CD4-positive, alpha-beta T cell treated with Interleukin-1 beta for 1 hour (primary cell): ENCODE results near the gene SYCP3.
"Not testable (repeated sequence)": the region's sequence is repeated elsewhere in the genome, so short reads cannot be mapped to it uniquely, and the experiment has no call there.

Experiments used
- DNase-seq, 2 donors: peaks; one replicate each; pipeline ENCODE4 v3.0.0-alpha.2; 2020 to 2022

Gene SYCP3

DNA sequence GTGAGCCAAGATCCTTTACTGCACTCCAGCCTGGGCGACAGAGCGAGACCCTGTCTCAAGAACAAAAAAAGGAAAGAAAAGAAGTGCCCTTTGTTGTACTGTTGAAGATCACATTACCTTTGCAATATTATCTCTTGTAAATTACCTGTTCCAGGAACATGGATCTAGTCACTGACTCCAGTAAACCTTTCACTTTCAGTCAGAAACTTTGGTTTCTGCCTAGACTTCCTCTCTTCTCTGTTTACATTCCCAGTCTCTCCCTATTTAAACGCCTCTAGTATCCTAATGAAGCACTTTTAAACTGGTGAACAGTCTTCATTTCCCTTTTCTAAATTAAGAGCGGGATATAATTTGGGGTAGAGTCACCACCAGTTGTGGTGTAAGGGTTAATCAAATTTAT is 29.0 kb downstream of the SYCP3 start:
- DNase-seq, result no peak

- no peak for DNase-seq
Measured at GRCh38 chr12:101707131-101707782, 32.0 kb downstream of the SYCP3 start.

GRCh38 chr12:101706403-101706802 is 32.9 kb downstream of the SYCP3 start:
- no peak for DNase-seq

DNA sequence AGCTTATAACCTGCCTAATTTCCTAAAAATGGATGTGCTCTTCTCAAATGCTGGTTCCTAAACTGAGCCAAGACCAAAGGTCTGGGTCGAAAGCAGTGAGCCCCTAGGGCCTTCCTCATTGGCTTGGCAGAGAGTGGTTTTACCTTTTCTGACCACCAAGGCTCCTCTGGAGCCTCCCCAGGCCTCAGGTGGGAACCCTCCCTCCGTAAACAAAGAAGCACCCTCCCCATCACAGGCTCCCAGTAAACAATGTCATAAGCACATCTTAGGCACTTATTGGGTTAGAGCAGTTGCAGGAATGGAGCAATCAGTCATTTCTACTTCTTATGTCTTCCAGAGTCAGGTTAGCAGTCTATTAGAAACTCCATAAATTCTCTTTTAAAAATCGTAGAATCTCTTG is 35.8 kb downstream of the SYCP3 start:
- no peak for DNase-seq

- DNase-seq, result no peak
Measured at GRCh38 chr12:101700299-101700820, 38.9 kb downstream of the SYCP3 start.

DNA sequence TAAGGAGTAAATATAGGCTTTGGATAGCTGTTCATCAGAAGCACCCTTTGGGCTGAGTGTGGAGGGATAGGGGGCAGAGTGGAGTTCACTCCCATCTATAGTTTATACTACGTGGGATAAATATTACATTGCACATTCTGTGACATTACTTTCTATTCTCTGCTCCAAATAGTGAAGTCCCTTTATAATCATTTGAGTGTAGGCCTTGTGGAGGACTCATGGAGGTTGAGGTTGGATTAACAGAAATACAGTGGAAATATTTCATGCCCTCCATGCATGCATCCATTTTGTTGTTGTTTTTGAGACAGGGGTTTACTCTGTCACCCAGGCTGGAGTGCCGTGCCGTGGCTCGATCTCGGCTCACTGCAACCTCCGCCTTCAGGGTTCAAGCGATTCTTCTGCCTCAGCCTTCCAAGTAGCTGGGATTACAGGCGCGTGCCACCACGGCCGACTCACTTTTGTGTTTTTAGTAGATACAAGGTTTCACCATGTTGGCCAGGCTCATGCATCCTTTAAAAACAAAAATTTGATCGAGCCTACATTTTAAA is 40.4 kb downstream of the SYCP3 start:
- DNase-seq, result no peak

- peak; percentile 7 to 21 for DNase-seq
Measured at GRCh38 chr12:101697930-101698799, 41.1 kb downstream of the SYCP3 start.

DNA sequence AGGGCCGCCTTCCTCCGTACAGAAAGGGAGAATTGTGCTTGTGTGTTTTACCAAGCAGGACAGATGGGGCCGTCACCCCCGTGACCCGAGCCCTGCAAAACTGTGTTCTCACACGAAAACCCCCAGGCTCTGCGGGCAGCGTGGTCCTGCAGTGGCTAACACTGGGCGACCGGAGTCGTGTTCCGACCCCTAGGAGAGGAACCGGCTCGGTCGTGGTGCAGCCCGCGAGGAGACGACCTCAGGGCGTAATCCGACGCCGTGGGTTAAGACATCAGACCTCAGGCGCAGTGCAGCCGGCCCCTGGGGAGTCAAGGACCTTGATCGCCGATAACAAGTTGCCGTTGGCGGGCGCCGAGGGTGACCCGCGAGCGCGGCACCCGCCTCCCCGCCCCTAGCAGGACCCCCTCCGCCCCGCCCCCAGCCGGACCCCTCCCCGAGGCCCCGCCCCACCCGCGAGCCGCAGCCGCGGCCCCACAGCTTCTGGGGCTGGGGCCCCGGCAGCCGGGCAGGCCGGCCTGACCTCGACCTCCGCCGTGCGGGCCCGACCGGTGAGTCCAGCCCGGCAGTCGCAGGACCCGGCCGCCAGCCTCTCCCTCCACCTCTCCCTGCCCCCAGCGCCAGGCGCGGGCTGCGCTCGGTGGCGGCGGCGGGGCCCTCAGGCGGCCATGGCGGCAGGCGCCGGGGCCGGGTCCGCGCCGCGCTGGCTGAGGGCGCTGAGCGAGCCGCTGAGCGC is 41.9 kb downstream of the SYCP3 start, which contains the start of gene CHPT1:
Gene CHPT1, plus strand, starts transcription at position 444 of the 733 bp plus-strand sequence. Its CDS starts 222 bp downstream, at position 666.
- DNase-seq, result peak; percentile 67 to 75

GRCh38 chr12:101696251-101697196 is 42.7 kb downstream of the SYCP3 start:
- DNase-seq, result no peak

DNA sequence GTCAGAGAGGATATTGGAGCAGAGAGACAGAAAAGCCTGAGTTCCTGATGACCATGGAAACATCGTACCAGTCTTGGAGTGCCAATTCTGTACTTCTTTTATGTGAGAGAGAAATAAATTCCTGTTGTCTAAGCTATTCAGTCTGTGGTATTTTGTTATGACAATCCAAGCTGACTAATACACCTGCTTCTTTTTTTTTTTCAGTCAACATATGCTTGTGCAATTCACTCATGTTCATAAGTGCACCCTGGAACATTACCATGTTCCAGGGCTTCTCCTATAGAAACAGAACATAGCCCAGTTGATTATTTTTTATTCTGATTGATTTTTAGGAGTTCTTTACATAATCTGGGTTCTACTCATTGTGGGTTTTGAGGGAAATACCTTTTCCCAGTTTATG is 43.6 kb downstream of the SYCP3 start:
- no peak for DNase-seq

- DNase-seq, result no peak
Measured at GRCh38 chr12:101694986-101695385, 44.3 kb downstream of the SYCP3 start.

- no peak for DNase-seq
Measured at GRCh38 chr12:101694297-101694848, 44.9 kb downstream of the SYCP3 start.

GRCh38 chr12:101691503-101692096 is 47.7 kb downstream of the SYCP3 start:
- no peak for DNase-seq

DNA sequence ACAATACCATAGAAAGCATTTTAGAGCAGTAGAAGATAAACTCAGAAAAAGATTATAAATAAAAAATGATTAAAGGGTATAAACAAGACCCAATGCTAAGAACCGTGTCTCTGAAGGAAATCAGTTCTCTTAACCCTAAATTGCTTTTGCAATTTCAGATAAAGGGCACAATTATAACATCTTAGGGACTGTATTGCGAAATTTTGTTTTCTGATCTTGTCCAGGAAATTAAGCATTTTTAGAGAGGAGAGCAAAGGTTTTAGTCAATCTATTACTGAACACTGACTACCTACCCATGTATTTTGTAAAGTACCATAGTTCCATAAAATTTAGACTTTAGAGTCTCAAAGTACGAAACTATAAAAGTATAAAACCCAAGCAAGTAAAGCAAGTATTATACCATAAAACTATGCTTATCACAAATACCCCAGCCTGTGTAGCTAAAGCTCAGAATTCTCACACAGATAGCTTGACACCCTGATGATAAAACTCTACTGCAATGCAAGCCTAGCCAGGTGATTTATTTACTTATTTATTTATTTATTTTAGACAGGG is 48.6 kb downstream of the SYCP3 start:
- no peak for DNase-seq

DNA sequence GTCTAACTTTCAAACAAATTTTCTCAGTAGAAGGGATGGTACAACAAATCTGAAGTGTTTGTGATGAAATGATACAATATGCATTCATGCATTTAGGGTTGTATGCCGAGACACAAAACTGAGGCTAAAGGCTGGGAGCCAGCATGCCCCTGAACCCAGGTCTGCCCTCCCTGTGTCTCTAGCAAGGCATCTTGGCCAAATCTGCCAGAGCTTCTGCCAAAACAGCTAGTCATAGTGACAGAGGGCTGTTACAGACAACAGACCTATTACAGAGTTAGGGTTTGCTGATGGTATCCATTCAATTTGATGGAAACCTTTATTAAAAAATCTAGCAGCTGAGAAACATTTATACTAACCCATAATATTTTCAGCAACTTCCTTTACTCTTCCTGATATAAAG is 53.1 kb downstream of the SYCP3 start:
- no peak for DNase-seq

DNA sequence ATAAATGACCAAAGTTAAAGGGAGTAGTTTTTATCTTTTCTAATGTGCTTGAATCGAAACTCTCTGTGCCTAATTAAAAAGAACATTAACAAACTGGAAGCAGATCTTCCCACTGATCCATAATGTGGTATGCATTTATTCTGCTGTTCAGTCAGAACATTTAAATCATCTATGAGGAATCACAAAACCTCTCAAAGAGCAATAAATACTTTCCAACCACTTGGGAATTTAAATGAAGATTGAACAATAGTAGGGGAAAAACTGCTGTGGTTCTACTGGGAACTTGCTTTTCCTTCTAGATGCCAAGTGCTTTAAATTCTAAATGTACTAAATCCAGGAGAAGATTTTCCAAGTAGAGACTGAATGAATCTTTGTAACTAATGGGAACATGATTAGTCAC is 54.2 kb downstream of the SYCP3 start:
- no peak for DNase-seq

- DNase-seq, result not testable (repeated sequence)
Measured at GRCh38 chr12:101681627-101682026, 57.6 kb downstream of the SYCP3 start.

DNA sequence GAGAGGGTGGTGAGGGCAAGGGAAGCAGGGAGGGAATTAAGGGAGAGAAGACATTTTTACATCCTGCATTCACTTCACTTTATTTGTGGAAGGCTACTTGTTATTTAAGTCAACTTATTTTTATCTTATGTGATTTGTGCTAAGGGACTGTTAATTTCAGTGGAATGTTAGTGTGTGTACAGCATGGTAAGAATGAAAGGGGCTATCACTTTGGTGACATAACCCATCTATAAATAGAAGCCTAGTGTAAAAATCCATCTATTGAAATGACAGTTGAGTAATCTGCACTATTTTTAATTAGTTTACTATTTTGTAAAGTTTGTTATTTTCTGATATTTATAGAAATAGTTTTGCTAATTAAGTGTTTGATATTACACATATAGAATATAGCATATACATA is 58.6 kb downstream of the SYCP3 start:
- no peak for DNase-seq

- DNase-seq, result no peak
Measured at GRCh38 chr12:101680240-101680639, 59.0 kb downstream of the SYCP3 start.
